Neural progenitor cell (in vitro differentiated cells): Measurements from ENCODE around the gene E2F1. TPM values are rescaled to one million over a fixed set of nuclear protein-coding genes. Genes with fewer than 3 reads are reported as not detected.
A peak's percentile ranks its signal among the peaks of the same experiment; 100 is the strongest.

Source experiments
- DNase-seq: peaks from one replicate; pipeline ENCODE4 v3.0.0-alpha.2; 2016; ENCODE audit warnings: low spot score
- H2AFZ ChIP-seq: fragments of 200-600 bp; sonication (generic); replicated peaks from 2 replicates; pipeline ENCODE4 v1.6.1; 2016; ENCODE audit warnings: antibody characterized with exemption
- H3F3A ChIP-seq: fragments of 200-600 bp; sonication (generic); 2 replicates; pipeline ENCODE4 v1.6.1; 2016; ENCODE audit warnings: antibody characterized with exemption, low read depth
- H3K27ac ChIP-seq: fragments of 200-600 bp; sonication (generic); 2 replicates; pipeline ENCODE4 v1.5.1; 2016; ENCODE audit warnings: mild to moderate bottlenecking
- H3K27me3 ChIP-seq: fragments of 200-600 bp; sonication (generic); 2 replicates; pipeline ENCODE4 v1.6.1; 2016; ENCODE audit warnings: mild to moderate bottlenecking, moderate library complexity
- H3K36me3 ChIP-seq: fragments of 200-600 bp; sonication (generic); 2 replicates; pipeline ENCODE4 v1.5.1; 2016
- H3K4me1 ChIP-seq: fragments of 200-600 bp; sonication (generic); 2 replicates; pipeline ENCODE4 v1.6.1; 2016; ENCODE audit warnings: mixed run types
- H3K4me2 ChIP-seq: fragments of 200-600 bp; sonication (generic); 2 replicates; pipeline ENCODE4 v1.6.1; 2016
- H3K4me3 ChIP-seq: fragments of 200-600 bp; sonication (generic); 2 replicates; pipeline ENCODE4 v1.5.1; 2016
- H3K79me2 ChIP-seq: fragments of 200-600 bp; sonication (generic); 2 replicates; pipeline ENCODE4 v1.6.1; 2016; ENCODE audit warnings: low read depth
- H3K9ac ChIP-seq: fragments of 200-600 bp; sonication (generic); 2 replicates; pipeline ENCODE4 v1.6.1; 2016
- H3K9me3 ChIP-seq: fragments of 200-600 bp; sonication (generic); 2 replicates; pipeline ENCODE4 v1.5.1; 2016; ENCODE audit warnings: low read depth
- H4K20me1 ChIP-seq: fragments of 200-600 bp; sonication (generic); 2 replicates; pipeline ENCODE4 v1.6.1; 2016; ENCODE audit warnings: low read depth
- H3K27ac Mint-ChIP-seq: 3 replicates; pipeline ENCODE4 v1.8.0; 2021; ENCODE audit warnings: mixed read lengths
- H3K27me3 Mint-ChIP-seq: 2 replicates; pipeline ENCODE4 v1.8.0; 2022; ENCODE audit warnings: low read depth, mild to moderate bottlenecking, inconsistent platforms, moderate library complexity, mixed read lengths; ENCODE audit not compliant: insufficient read depth
- H3K36me3 Mint-ChIP-seq: 3 replicates; pipeline ENCODE4 v1.8.0; 2021; ENCODE audit warnings: mixed read lengths
- H3K4me1 Mint-ChIP-seq: 3 replicates; pipeline ENCODE4 v1.8.0; 2021; ENCODE audit warnings: mixed read lengths
- H3K4me3 Mint-ChIP-seq: 3 replicates; pipeline ENCODE4 v1.8.0; 2021; ENCODE audit warnings: mild to moderate bottlenecking, moderate library complexity, mixed read lengths
- H3K9me3 Mint-ChIP-seq: 3 replicates; pipeline ENCODE4 v1.8.0; 2020; ENCODE audit warnings: mixed read lengths
- CTCF ChIP-seq: fragments of 200-600 bp; sonication (generic); IDR thresholded peaks from 2 replicates; pipeline ENCODE4 v1.5.1; 2017; ENCODE audit warnings: antibody characterized with exemption, mild to moderate bottlenecking
- EZH2 ChIP-seq: fragments of 200-600 bp; sonication (generic); IDR thresholded peaks from 2 replicates; pipeline ENCODE4 v1.6.1; 2017; ENCODE audit warnings: antibody characterized with exemption, mild to moderate bottlenecking, moderate library complexity
- EZH2phosphoT487 ChIP-seq: fragments of 200-600 bp; sonication (generic); IDR thresholded peaks from 2 replicates; pipeline ENCODE4 v1.6.1; 2017; ENCODE audit warnings: antibody characterized with exemption
- total RNA-seq: library from RNA; depleted of rRNA; stranded (reverse); fragments of >200 nt; gene quantifications from 2 replicates; pipeline ENCODE4 v1.2.3, GENCODE V29; 2015; ENCODE audit warnings: low replicate concordance

The E2F1 gene
- total RNA-seq, 1 donor from 2014 or later, result 9.7 TPM

- H3K4me1 ChIP-seq, result peaks cover 20% of the 10 kb centered on the region
- H3K27me3 ChIP-seq, result no peaks in the 10 kb centered on the region
- no peaks in the 10 kb centered on the region for H3K36me3 ChIP-seq
- Mint-ChIP-seq H3K27ac (peak overlapping the region; percentile 80), H3K9me3 (no peaks in the 10 kb centered on the region), H3K27me3 (peaks cover 4% of the 10 kb centered on the region), H3K4me3 (peak overlapping the region; percentile 82), H3K36me3 (no peaks in the 10 kb centered on the region), H3K4me1 (peaks cover 29% of the 10 kb centered on the region)
- H3K27ac ChIP-seq, result no peak overlapping the region
- peak overlapping the region; percentile 35 for H3K4me3 ChIP-seq
- H3K4me2 ChIP-seq, result peak overlapping the region; percentile 77
- no peak overlapping the region for H3K9ac ChIP-seq
- no peak for DNase-seq
- H2AFZ ChIP-seq, result peak overlapping the region; percentile 73
- H3K79me2 ChIP-seq, result peaks cover 37% of the 10 kb centered on the region
- no peaks in the 10 kb centered on the region for H3K9me3 ChIP-seq
- peaks cover 18% of the 10 kb centered on the region for H3F3A ChIP-seq
- peaks cover 37% of the 10 kb centered on the region for H4K20me1 ChIP-seq
- no peak for TF ChIP-seq CTCF
- TF ChIP-seq EZH2, result no peak
- no peak for TF ChIP-seq EZH2phosphoT487
Measured at GRCh38 chr20:33686984-33687366, 790 bp upstream of the E2F1 start.

- Histone ChIP-seq H2AFZ (no peak overlapping the region), H3K27me3 (no peaks in the 10 kb centered on the region), H4K20me1 (peaks cover 52% of the 10 kb centered on the region), H3K9ac (no peak overlapping the region), H3K4me1 (peaks cover 20% of the 10 kb centered on the region), H3K9me3 (no peaks in the 10 kb centered on the region), H3K4me2 (peak overlapping the region; percentile 88), H3K27ac (no peak overlapping the region), H3K36me3 (no peaks in the 10 kb centered on the region), H3K4me3 (peak overlapping the region; percentile 65), H3F3A (peaks cover 18% of the 10 kb centered on the region), H3K79me2 (peaks cover 47% of the 10 kb centered on the region)
- Mint-ChIP-seq H3K27ac (peak overlapping the region; percentile 69), H3K4me1 (peaks cover 35% of the 10 kb centered on the region), H3K27me3 (peaks cover 2% of the 10 kb centered on the region), H3K36me3 (no peaks in the 10 kb centered on the region), H3K4me3 (peak overlapping the region; percentile 92), H3K9me3 (no peaks in the 10 kb centered on the region)
- TF ChIP-seq CTCF (peak; percentile 9), EZH2phosphoT487 (no peak), EZH2 (no peak)
- peak; percentile 63 for DNase-seq
Measured at GRCh38 chr20:33685328-33686099, 671 bp downstream of the E2F1 start.

- Histone ChIP-seq H3K27ac (peak overlapping the region; percentile 61), H3K4me1 (peaks cover 20% of the 10 kb centered on the region), H3K4me2 (peak overlapping the region; percentile 88), H3K4me3 (peak overlapping the region; percentile 65), H4K20me1 (peaks cover 58% of the 10 kb centered on the region), H3F3A (peaks cover 18% of the 10 kb centered on the region), H3K27me3 (no peaks in the 10 kb centered on the region), H3K9me3 (no peaks in the 10 kb centered on the region), H3K79me2 (peaks cover 47% of the 10 kb centered on the region), H3K36me3 (no peaks in the 10 kb centered on the region), H2AFZ (no peak overlapping the region), H3K9ac (no peak overlapping the region)
- no peaks in the 10 kb centered on the region for H3K36me3 Mint-ChIP-seq
- no peaks in the 10 kb centered on the region for H3K9me3 Mint-ChIP-seq
- H3K4me1 Mint-ChIP-seq, result peaks cover 31% of the 10 kb centered on the region
- peak overlapping the region; percentile 86 for H3K27ac Mint-ChIP-seq
- DNase-seq, result peak; percentile 84
- H3K27me3 Mint-ChIP-seq, result peaks cover 2% of the 10 kb centered on the region
- H3K4me3 Mint-ChIP-seq, result peak overlapping the region; percentile 92
- TF ChIP-seq EZH2phosphoT487, result no peak
- no peak for TF ChIP-seq EZH2
- TF ChIP-seq CTCF, result no peak
Measured at GRCh38 chr20:33684533-33685327, 1.5 kb downstream of the E2F1 start.
